ENCODE data around the gene RCOR2.

DNA sequence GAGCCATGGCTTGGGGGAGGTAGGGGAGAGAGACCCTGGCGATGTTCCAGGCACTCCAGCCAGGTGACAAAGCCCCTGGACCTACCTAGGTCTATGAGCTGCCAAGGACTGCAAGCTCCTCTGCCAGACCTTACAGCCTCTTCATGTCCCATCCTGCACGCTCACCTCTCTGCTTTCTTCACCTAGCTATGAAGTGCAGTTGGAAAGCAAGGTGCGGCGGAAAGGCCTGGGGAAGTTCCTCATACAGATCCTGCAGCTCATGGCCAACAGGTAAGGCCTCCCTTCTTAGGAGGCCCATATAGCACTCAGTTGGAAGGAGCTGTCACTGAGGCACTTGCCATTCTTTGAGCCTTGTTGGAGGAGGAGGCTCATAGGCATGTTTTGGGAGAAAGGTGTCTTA is 35.6 kb upstream of the RCOR2 start:
- TF ChIP-seq POLR2A (IDR thresholded peaks at IDR 0.05), result no peak
- TF ChIP-seq, protein P1, sequence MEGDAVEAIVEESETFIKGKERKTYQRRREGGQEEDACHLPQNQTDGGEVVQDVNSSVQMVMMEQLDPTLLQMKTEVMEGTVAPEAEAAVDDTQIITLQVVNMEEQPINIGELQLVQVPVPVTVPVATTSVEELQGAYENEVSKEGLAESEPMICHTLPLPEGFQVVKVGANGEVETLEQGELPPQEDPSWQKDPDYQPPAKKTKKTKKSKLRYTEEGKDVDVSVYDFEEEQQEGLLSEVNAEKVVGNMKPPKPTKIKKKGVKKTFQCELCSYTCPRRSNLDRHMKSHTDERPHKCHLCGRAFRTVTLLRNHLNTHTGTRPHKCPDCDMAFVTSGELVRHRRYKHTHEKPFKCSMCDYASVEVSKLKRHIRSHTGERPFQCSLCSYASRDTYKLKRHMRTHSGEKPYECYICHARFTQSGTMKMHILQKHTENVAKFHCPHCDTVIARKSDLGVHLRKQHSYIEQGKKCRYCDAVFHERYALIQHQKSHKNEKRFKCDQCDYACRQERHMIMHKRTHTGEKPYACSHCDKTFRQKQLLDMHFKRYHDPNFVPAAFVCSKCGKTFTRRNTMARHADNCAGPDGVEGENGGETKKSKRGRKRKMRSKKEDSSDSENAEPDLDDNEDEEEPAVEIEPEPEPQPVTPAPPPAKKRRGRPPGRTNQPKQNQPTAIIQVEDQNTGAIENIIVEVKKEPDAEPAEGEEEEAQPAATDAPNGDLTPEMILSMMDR (IDR thresholded peaks at IDR 0.05), result no peak

Data from right lobe of liver (tissue), 4 donors.